CD4-positive, CD25-positive, alpha-beta regulatory T cell (primary cell): ENCODE data around the gene OR52E5. TPM values are rescaled to one million over a fixed set of nuclear protein-coding genes. Genes with fewer than 3 reads are reported as not detected.

Experiments
- ATAC-seq, 2 donors: fragments of 150-1000 bp; cut with Tn5 transposase; one replicate each; pipeline ENCODE4 v1.10.0; 2021; ENCODE audit warnings: low read depth in 2 of 2, moderate number of reproducible peaks in 2 of 2, moderate library complexity in 1 of 2
- DNase-seq, 3 donors: peaks; one replicate each; pipeline versions ENCODE4 v3.0.0 to v3.0.0-alpha.2; 2012 to 2022; ENCODE audit warnings: mixed read lengths in 1 of 3
- H3K27ac ChIP-seq: one replicate; pipeline ENCODE4 v1.7.0; 2013; ENCODE audit warnings: mild to moderate bottlenecking, low read length; ENCODE audit not compliant: insufficient read depth, poor library complexity, severe bottlenecking
- H3K27me3 ChIP-seq: one replicate; pipeline ENCODE4 v1.7.0; 2013; ENCODE audit warnings: low read length; ENCODE audit not compliant: control insufficient read depth, insufficient read depth
- H3K36me3 ChIP-seq: one replicate; pipeline ENCODE4 v1.7.0; 2013; ENCODE audit warnings: mild to moderate bottlenecking, low read length, moderate library complexity; ENCODE audit not compliant: control insufficient read depth, insufficient read depth
- H3K4me1 ChIP-seq: 2 replicates; pipeline ENCODE4 v1.7.0; 2013; ENCODE audit warnings: mild to moderate bottlenecking, low read length; ENCODE audit not compliant: insufficient read depth, control insufficient read depth, poor library complexity, severe bottlenecking
- H3K4me3 ChIP-seq: one replicate; pipeline ENCODE4 v1.7.0; 2013; ENCODE audit warnings: low read depth, mild to moderate bottlenecking, low read length, moderate library complexity
- H3K9me3 ChIP-seq, 2 experiments: 1 replicate in 1 of 2; 2 replicates in 1 of 2; pipeline ENCODE4 v1.7.0; 2013; ENCODE audit warnings: low read length in 2 of 2, mild to moderate bottlenecking in 1 of 2, moderate library complexity in 1 of 2; ENCODE audit not compliant: control insufficient read depth in 2 of 2
- H3K27ac Mint-ChIP-seq, 3 donors: one replicate each; pipeline ENCODE4 v1.8.0; 2020 to 2022; ENCODE audit warnings: mild to moderate bottlenecking in 3 of 3, mixed read lengths in 3 of 3, moderate library complexity in 2 of 3
- H3K27me3 Mint-ChIP-seq: one replicate; pipeline ENCODE4 v1.8.0; 2022; ENCODE audit warnings: mild to moderate bottlenecking, mixed read lengths
- H3K36me3 Mint-ChIP-seq: one replicate; pipeline ENCODE4 v1.8.0; 2020; ENCODE audit warnings: mixed read lengths
- H3K4me1 Mint-ChIP-seq, 4 donors: one replicate each; pipeline ENCODE4 v1.8.0; 2020 to 2022; ENCODE audit warnings: mixed read lengths in 4 of 4, mild to moderate bottlenecking in 1 of 4
- H3K4me3 Mint-ChIP-seq, 4 donors: one replicate each; pipeline ENCODE4 v1.8.0; 2020 to 2022; ENCODE audit warnings: mild to moderate bottlenecking in 4 of 4, mixed read lengths in 4 of 4, moderate library complexity in 3 of 4
- H3K9me3 Mint-ChIP-seq, 7 donors: one replicate each; pipeline ENCODE4 v1.8.0; 2020 to 2022; ENCODE audit warnings: mixed read lengths in 7 of 7, mild to moderate bottlenecking in 3 of 7, moderate library complexity in 2 of 7
- polyA plus RNA-seq, 4 donors: library from polyadenylated mRNA; unstranded; fragments of 300-500 nt; fragmentation: Illumina TruSeq; gene quantifications; one replicate each; pipeline ENCODE4 v1.2.3, GENCODE V29; 2021
- total RNA-seq: library from RNA; stranded (reverse); gene quantifications from one replicate; pipeline ENCODE4 v1.2.3, GENCODE V29; 2022

The OR52E5 gene
- total and polyA plus RNA-seq, 5 donors from 2014 or later, result not detected

- no peaks in the 10 kb centered on the region for H3K36me3 ChIP-seq
- H3K9me3 ChIP-seq, result no peaks in the 10 kb centered on the region
- H3K4me1 Mint-ChIP-seq, result no peaks in the 10 kb centered on the region
- H3K27ac Mint-ChIP-seq, result no peak overlapping the region
- no peaks in the 10 kb centered on the region for H3K27me3 Mint-ChIP-seq
- no peak overlapping the region for H3K4me3 ChIP-seq
- H3K4me1 ChIP-seq, result no peaks in the 10 kb centered on the region
- DNase-seq, result no peak
- no peaks in the 10 kb centered on the region for H3K36me3 Mint-ChIP-seq
- no peak overlapping the region for H3K27ac ChIP-seq
- no peaks in the 10 kb centered on the region for H3K27me3 ChIP-seq
- no peak for ATAC-seq
- no peak overlapping the region for H3K4me3 Mint-ChIP-seq
- H3K9me3 Mint-ChIP-seq, result peaks cover 0 to 6% (median 2%) of the 10 kb centered on the region in 7 donors
Measured at GRCh38 chr11:5937868-5938602, 45.0 kb downstream of the OR52E5 start.

GRCh38 chr11:5938603-5938965 lies 45.6 kb downstream of the OR52E5 start:
- no peaks in the 10 kb centered on the region for H3K27me3 Mint-ChIP-seq
- no peaks in the 10 kb centered on the region for H3K9me3 ChIP-seq
- H3K36me3 Mint-ChIP-seq, result no peaks in the 10 kb centered on the region
- H3K36me3 ChIP-seq, result no peaks in the 10 kb centered on the region
- no peaks in the 10 kb centered on the region for H3K4me1 Mint-ChIP-seq
- ATAC-seq, result no peak
- peaks cover 0 to 6% (median 2%) of the 10 kb centered on the region in 7 donors for H3K9me3 Mint-ChIP-seq
- DNase-seq, result no peak
- H3K27me3 ChIP-seq, result no peaks in the 10 kb centered on the region
- no peaks in the 10 kb centered on the region for H3K4me1 ChIP-seq
- no peak overlapping the region for H3K4me3 ChIP-seq
- H3K4me3 Mint-ChIP-seq, result no peak overlapping the region
- no peak overlapping the region for H3K27ac ChIP-seq
- H3K27ac Mint-ChIP-seq, result no peak overlapping the region

- Mint-ChIP-seq H3K27ac (no peak overlapping the region), H3K9me3 (peaks cover 0 to 6% (median 0%) of the 10 kb centered on the region in 7 donors), H3K36me3 (no peaks in the 10 kb centered on the region), H3K4me1 (no peaks in the 10 kb centered on the region), H3K4me3 (no peak overlapping the region), H3K27me3 (no peaks in the 10 kb centered on the region)
- H3K4me3 ChIP-seq, result no peak overlapping the region
- H3K27me3 ChIP-seq, result no peaks in the 10 kb centered on the region
- H3K27ac ChIP-seq, result no peak overlapping the region
- ATAC-seq (no peak), DNase-seq (no peak)
- H3K36me3 ChIP-seq, result no peaks in the 10 kb centered on the region
- no peaks in the 10 kb centered on the region for H3K4me1 ChIP-seq
- no peaks in the 10 kb centered on the region for H3K9me3 ChIP-seq
Measured at GRCh38 chr11:5940748-5941147, 47.7 kb downstream of the OR52E5 start.

- Mint-ChIP-seq H3K36me3 (no peaks in the 10 kb centered on the region), H3K27ac (no peak within 1 kb of the TSS), H3K27me3 (no peaks in the 10 kb centered on the region), H3K4me1 (no peaks in the 10 kb centered on the region), H3K9me3 (peaks cover 0 to 5% (median 0%) of the 10 kb centered on the region in 7 donors), H3K4me3 (no peak within 1 kb of the TSS)
- Histone ChIP-seq H3K4me3 (no peak within 1 kb of the TSS), H3K9me3 (no peaks in the 10 kb centered on the region), H3K36me3 (no peaks in the 10 kb centered on the region), H3K4me1 (no peaks in the 10 kb centered on the region), H3K27me3 (no peaks in the 10 kb centered on the region), H3K27ac (no peak within 1 kb of the TSS)
- ATAC-seq (no peak), DNase-seq (no peak)
Measured at GRCh38 chr11:5941951-5942350, 48.9 kb downstream of the OR52E5 start, which contains the start of gene OR56A3. TSS of gene OR56A3 (plus strand) at chr11:5942251. CDS start at chr11:5947347, 5,096 bp downstream.

Other genes starting within 250 kb of the OR52E5 start
- gene TRIM5, start 208.1 kb upstream of the OR52E5 start, total RNA-seq, result 15.2 TPM
- 1 to 10 TPM; 6.0 to 7.7 (median 7.5) TPM for gene TRIM5, start 208.1 kb upstream of the OR52E5 start, polyA plus RNA-seq
- gene TRIM22, start 203.4 kb upstream of the OR52E5 start, total RNA-seq, result 378 TPM
- 100 to 1,000 TPM; 233 to 336 (median 250) TPM for gene TRIM22, start 203.4 kb upstream of the OR52E5 start, polyA plus RNA-seq
- not detected for gene OR56B1, start 156.8 kb upstream of the OR52E5 start, total RNA-seq
- under 1 TPM in 1 of 4 donors, not detected in 3; 0.09 TPM for gene OR56B1, start 156.8 kb upstream of the OR52E5 start, polyA plus RNA-seq
- 1.6 TPM for gene OR52N4, start 139.0 kb upstream of the OR52E5 start, total RNA-seq
- 1 to 10 TPM in 2 of 4 donors, under 1 TPM in 1, not detected in 1; 0.79 to 2.7 (median 1.3) TPM for gene OR52N4, start 139.0 kb upstream of the OR52E5 start, polyA plus RNA-seq
- not detected for gene OR52N5, start 109.9 kb upstream of the OR52E5 start, total RNA-seq
- not detected for gene OR52N5, start 109.9 kb upstream of the OR52E5 start, polyA plus RNA-seq
- not detected for gene OR52N1, start 101.9 kb upstream of the OR52E5 start, total RNA-seq
- gene OR52N1, start 101.9 kb upstream of the OR52E5 start, polyA plus RNA-seq, result not detected
- not detected for gene OR52N2, start 84.3 kb upstream of the OR52E5 start, total RNA-seq
- gene OR52N2, start 84.3 kb upstream of the OR52E5 start, polyA plus RNA-seq, result not detected
- gene OR52E6, start 51.3 kb upstream of the OR52E5 start, total RNA-seq, result not detected
- gene OR52E6, start 51.3 kb upstream of the OR52E5 start, polyA plus RNA-seq, result not detected
- not detected for gene OR52E8, start 35.5 kb upstream of the OR52E5 start, total RNA-seq
- gene OR52E8, start 35.5 kb upstream of the OR52E5 start, polyA plus RNA-seq, result not detected
- gene OR52E4, start 12.6 kb upstream of the OR52E5 start, total RNA-seq, result not detected
- not detected for gene OR52E4, start 12.6 kb upstream of the OR52E5 start, polyA plus RNA-seq
- not detected for gene OR56A3, start 49.0 kb downstream of the OR52E5 start, total RNA-seq
- gene OR56A3, start 49.0 kb downstream of the OR52E5 start, polyA plus RNA-seq, result not detected
- gene OR56A5, start 75.3 kb downstream of the OR52E5 start, total RNA-seq, result not detected
- gene OR56A5, start 75.3 kb downstream of the OR52E5 start, polyA plus RNA-seq, result not detected
- gene OR52L1, start 93.8 kb downstream of the OR52E5 start, total RNA-seq, result not detected
- not detected for gene OR52L1, start 93.8 kb downstream of the OR52E5 start, polyA plus RNA-seq
- not detected for gene OR56A4, start 113.7 kb downstream of the OR52E5 start, total RNA-seq
- gene OR56A4, start 113.7 kb downstream of the OR52E5 start, polyA plus RNA-seq, result not detected
- not detected for gene OR56A1, start 137.6 kb downstream of the OR52E5 start, total RNA-seq
- not detected for gene OR56A1, start 137.6 kb downstream of the OR52E5 start, polyA plus RNA-seq
- not detected for gene OR56B4, start 214.5 kb downstream of the OR52E5 start, total RNA-seq
- under 1 TPM in 1 of 4 donors, not detected in 3; 0.22 TPM for gene OR56B4, start 214.5 kb downstream of the OR52E5 start, polyA plus RNA-seq